ENCODE data around the gene USP34. TPM values are rescaled to one million over a fixed set of nuclear protein-coding genes. Genes with fewer than 3 reads are reported as not detected.

USP34 gene
- total RNA-seq, 1 experiment from 2014 or later: 89.4 TPM

GRCh38 chr2:61138859-61139258 is 332.0 kb downstream of the USP34 start:
- DNase-seq: no peak
- TF ChIP-seq, protein P1, sequence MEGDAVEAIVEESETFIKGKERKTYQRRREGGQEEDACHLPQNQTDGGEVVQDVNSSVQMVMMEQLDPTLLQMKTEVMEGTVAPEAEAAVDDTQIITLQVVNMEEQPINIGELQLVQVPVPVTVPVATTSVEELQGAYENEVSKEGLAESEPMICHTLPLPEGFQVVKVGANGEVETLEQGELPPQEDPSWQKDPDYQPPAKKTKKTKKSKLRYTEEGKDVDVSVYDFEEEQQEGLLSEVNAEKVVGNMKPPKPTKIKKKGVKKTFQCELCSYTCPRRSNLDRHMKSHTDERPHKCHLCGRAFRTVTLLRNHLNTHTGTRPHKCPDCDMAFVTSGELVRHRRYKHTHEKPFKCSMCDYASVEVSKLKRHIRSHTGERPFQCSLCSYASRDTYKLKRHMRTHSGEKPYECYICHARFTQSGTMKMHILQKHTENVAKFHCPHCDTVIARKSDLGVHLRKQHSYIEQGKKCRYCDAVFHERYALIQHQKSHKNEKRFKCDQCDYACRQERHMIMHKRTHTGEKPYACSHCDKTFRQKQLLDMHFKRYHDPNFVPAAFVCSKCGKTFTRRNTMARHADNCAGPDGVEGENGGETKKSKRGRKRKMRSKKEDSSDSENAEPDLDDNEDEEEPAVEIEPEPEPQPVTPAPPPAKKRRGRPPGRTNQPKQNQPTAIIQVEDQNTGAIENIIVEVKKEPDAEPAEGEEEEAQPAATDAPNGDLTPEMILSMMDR (IDR thresholded peaks at IDR 0.05; ENCODE audit: unreplicated experiment): no peak
- BruUV-seq (replicated peaks): no TSS peak
- CTCF ChIA-PET: no interaction called here
- Mint-ChIP-seq H3K27me3 (ENCODE audit: unreplicated experiment) (no peaks in the 10 kb centered on the region), H3K4me3 (ENCODE audit: low read depth, unreplicated experiment) (no peak overlapping the region), H3K4me1 (ENCODE audit: low read depth, unreplicated experiment) (no peaks in the 10 kb centered on the region), H3K9me3 (ENCODE audit: low read depth, unreplicated experiment) (no peaks in the 10 kb centered on the region), H3K36me3 (ENCODE audit: insufficient read depth, unreplicated experiment) (no peaks in the 10 kb centered on the region), H3K27ac (ENCODE audit: unreplicated experiment) (no peak overlapping the region)
- intact Hi-C loops (cut with micrococcal nuclease; ENCODE audit: unreplicated experiment): loop anchor here (5.0 kb wide), 1 partner anchor 773 kb away; no protein-coding TSS in a partner anchor

Other genes starting within 250 kb of the USP34 start
- gene XPO1, start 67.3 kb upstream of the USP34 start, total RNA-seq (2022): 214 and 223 TPM in 2 replicates